Activated gamma-delta T cell (primary cell): ENCODE results near the gene MAML1.
A peak's percentile ranks its signal among the peaks of the same experiment; 100 is the strongest.

Experiments
- DNase-seq: peaks from one replicate; lab custom pipeline; 2025; lab: John Stamatoyannopoulos, UW

MAML1 gene

DNA sequence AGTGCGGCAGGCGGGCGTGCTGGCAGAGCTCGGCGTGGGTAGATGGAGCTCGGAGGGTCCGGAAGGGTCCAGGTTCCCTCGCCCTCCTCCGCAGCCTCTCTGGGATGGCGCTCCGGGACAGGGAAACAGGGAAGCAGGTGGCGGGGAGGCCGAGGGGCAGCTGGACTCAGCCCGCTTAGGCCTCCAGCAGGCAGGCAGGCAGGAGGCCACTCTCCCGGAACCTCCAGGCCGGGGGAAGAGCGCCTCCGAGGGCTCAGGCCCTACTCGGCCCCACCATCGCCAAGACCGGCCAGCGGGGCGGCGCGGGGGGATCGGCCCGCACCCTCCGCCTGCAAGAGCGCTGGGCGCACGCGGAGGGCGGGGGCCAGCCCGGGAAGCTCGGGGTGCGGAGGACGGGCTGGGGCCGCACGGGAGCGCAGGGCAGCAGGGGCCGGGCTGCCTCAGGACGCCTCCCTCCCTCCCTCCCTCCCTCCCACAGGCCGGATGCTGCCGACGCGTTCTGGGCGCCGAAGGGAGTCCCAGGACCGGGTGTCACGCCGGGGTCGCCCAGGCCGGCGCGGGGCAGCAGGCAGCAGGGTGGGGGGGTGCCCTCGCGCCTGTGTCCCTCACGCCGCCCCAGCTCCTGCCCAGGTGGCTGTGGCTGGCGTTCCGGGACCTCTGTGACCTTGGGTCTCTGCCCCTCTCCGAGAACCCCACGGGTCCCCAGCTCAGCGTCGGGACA, 73.1 kb downstream of the MAML1 start:
- DNase-seq: peak; percentile 39

DNA sequence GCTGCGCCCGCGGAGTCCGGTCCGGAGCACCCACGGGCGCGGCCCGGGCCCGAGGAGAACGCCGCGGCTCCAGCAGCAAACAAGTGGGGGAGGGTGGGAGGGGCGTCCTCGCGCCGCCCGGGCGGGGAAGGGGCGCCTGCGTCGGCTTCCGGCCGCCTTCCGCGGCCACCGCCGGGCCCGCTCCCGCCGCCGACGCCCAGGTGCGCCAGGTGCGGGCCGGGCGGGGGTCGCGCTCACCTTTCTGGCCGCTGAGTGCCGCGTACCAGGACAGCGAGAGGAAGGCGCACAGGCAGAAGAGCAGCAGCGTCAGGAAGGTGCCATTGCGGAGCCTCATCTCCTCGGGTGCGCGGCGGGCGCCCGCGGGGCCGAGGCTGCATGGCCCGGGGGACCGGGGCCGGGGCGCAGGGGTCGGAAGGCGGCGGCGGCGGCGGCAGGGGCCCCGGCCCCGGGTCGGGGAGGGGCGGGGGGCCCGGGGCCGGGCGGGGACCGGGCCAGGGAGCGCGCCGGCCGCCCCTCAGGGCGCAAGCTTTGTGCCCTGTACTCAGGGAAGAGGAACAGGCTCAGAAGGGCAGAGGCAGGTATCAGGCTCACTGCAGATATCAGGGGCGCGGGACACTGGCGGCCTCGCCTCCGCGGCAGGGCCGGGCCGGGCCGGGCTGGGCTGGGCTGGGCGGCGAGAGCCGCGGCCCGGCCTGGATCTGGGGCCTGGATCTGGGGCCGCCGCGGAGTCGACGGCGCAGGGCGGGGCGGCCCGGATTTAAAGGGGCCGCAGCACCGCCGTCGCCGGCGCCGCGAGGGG, 73.8 kb downstream of the MAML1 start, which contains the start of gene MGAT4B:
Gene MGAT4B (minus strand): TSS at position 617 of the 799 bp plus-strand sequence. CDS start 283 bp downstream, at position 334.
- peak; percentile 54 for DNase-seq

DNA sequence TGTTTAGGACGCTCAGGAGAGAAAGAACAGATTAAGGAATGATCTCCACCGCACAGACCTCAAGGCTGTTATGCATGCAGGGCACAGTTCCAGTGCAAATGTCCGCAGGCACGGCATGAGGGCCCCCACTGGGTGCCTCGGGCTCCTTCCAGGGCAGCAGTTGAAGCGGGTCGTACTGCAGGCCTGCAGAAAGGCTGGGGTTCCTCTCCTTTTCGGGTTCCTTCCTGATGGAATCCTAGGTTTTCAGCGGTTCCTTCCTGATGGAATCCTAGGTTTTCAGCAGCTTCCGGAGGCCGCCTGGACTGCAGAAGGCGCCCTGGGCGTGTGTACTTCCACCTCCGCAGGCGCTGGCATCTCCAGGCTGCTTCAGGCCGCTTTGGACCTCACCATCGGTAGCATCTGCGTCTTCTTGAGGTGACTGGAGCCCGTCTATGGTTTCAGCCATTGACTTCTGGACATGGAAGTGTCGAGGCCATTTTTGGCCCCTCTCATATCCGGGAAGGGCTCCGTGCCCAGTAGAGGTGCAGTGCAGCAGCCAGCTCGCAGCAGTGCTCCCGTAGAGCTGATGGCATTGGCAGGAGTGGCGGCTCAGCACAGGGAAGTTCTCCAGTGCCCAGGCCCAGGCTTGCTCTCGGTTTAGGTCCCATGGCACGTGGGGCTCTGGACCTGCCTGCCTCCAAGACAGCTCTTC, 79.7 kb downstream of the MAML1 start:
- DNase-seq: no peak

DNA sequence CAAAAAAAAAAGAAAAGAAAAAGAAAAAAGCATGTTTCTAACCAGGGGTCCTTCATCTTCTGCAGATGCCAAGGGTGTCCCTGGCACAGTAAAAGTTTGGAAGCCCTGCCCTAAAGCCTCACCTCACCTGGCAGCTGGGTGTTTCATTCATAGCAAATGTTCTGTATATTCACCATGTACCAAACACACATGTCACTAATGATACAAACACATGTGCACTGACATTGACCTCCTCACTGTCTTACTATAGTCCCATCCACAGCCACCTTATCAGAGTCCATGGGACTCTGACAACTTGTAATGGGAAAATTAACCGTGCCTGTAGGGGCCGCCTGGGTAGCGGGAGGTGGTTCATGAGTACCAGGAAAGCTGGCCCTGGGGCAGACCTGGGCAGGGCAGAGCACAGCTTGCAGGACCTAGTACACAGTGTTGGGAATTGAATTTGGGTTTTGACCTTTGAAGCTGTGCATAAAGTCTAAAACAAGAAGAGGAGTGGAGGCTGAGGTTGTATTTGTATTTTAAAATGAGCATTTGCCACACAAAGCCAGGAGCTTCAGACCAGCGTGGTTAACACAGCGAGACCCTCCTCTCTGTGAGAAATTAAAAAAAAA, 80.5 kb downstream of the MAML1 start:
- DNase-seq: no peak

DNA sequence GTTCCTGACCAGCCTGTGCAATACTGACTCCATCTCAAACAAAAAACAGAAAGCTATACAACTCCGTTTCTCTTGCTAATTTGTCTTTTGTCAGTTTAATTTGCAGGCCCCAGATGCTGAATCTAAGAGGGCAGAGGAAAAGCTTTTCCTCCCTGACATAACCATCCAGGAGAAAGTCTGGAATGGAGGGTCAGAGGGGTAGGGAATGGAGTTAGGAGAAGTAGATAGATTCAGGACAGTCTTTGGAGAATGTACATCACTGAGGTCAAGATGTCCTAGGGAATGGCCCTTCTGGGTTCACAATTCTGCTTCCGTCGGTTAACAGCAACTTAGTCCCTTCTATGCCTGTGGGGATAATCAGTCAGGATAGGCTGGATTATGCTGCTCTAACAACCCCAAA, 81.5 kb downstream of the MAML1 start:
- DNase-seq: no peak

DNA sequence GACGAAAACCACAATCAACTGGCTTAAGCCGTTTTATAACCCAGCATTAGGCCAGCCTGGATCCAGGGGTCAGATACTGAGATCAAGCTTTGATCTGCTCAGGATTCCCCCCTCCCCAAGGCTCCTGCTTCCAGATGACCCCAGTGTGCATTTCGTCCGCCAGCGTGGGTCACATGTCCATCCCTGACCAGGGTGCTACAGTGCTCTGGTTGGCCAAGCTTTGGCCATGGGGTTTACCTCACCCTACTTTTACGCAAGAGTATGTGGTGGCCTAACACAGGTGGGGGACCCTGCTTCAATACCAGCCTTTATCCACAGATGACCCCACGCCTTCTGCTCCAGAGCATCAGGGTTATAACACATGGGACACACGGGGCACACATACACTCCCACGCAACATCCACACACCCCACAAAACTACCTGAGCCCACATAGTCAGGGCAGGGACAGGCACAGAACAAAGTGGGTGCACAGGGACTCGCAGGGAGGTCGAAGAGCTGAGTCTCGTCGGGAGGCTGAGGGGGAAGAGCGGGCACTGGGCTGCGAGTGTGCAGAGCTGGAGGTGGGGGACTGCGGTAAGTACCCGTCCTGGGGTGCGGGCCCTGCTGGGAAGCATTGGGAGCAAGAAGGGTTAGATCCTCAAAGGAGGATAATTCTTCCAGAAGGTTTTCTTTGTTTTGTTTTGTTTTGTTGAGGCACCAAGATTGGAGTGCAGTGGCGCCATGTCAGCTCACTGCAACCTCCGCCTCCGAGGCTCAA, 83.0 kb downstream of the MAML1 start:
- no peak for DNase-seq

DNA sequence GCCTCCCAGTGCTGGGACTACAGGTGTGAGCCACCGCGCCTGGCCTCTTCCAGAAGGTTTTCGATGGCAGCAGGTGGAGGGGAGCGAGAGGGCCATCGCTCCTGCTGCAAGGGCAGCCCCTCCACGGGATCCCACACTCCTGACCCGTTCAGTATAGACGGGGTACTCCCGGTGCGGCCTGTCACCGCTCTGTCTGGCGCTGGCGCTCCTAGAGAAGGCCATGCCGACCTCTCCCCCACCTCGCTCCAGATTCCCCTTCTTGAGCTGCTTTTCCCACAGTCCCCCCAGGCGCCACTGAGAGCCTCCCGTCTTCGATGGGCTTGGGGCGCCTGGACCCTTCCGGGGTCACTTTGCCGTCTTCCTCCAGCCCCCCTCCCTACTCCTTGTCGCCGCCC, 83.8 kb downstream of the MAML1 start:
- DNase-seq: no peak

DNA sequence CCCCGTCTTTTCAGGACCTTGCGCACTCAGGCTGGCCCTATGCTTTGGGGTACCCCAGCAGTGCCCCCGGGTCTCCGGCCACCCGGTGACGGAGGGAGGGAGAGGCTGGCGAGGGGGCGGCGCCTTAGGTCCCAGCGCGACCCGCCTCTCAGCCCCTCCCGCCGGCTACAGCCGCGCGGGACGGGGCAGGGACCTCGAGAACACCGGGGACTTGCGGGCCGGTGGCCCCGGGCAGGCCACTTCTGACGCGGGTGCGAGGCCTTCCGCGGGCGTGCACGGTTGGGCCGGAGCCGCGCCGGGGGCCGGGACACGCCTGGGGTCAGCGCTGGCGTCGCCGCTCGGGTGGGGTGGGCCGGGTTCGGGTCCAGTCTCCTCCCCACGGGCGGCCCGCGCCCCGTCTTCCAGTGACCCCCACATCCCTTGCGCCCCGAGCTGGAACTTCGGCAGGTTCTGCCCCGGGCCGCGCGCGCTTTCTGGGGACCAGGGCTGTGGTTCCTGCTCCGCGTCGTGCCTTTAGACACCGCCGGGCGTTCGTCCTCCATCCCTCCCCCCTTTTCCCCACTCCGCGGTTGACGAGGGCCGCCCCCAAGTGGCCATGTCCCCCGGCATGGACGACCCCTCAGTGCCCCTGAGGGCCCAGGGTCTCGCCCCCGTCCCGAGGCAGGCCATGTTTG, 84.3 kb downstream of the MAML1 start:
- DNase-seq: no peak

DNA sequence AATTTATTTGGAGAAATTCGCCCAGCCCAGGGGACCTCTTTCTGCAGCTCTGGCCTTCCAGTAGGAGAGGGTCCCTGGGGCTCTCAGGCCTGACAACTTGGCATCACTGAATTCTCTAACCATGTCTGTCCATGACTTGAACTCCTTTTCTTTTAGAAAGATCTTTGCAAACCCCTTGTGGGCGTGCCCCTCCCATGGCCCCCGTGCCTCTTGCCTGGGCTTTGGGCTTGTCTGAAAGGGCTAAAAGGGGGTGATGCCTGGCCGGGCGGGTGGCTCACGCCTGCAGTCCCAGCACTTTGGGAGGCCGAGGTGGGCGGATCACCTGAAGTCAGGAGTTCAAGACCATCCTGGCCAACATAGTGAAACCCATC, 84.8 kb downstream of the MAML1 start:
- DNase-seq: no peak

DNA sequence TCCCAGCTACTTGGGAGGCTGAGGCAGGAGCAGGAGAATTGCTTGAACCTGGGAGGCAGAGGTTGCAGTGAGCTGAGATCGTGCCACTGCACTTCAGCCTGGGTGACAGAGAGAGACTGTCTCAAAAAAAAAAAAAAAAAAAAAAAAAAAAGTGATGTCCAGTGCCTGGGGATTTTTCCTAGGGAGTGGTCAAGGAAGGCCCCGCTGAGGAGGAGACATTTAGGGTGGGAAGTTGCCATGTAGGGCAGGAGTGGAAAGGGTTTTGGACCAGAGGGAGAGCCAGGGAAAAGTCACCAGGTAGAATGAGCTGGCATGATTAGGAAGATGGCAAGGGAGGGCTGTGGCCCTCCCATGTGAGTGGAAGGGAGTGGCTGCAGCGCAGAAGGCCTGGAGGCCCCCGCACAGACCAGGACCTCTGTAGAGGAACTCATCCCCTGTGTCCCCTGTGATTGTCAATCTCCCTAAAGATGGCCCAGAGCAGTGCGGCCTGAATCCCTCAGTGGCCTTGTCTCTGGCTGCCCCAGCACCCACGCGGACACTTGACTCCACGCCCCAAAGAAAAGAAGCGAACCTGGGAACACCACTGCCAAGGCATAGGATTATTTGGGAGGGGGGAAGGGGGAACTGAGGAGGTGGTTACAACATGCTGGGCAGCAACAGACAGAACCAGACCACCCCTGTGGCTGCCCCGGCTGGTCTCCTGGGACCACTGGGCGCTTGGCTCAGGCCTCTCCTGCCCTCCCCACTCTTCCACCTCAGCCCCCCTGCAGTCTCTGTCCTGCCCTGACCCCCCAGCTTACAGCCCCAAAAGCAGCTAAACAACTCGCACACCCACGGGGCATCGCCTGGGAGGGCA, 85.5 kb downstream of the MAML1 start:
- DNase-seq: no peak

DNA sequence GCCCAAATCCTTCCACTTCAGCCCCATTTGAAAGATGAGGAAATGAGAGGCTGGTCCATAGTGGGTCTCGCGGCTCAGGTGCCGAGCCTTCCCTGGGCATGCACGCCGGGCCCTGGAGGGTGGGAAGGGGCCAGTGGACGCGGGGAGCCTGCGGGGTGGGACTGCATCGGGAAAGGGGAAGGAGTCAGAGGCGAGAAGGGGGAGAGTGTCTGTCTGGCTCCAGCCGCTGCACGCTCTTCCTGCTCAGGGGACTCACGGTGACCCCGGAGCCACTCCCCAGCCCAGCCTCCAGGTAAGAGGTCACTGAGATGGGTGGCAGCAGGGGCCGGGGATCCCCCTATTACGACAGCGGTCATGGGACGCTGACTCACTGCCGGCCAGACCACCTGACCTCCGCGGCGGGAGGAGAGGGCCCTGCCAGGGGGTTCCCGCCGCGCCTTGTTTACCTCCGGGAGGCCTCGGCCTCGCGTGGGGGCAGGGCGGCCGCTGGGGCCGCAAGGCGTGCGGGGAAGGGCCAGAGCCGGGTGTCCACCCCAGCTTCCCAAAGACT, 86.2 kb downstream of the MAML1 start:
- peak; percentile 92 for DNase-seq

DNA sequence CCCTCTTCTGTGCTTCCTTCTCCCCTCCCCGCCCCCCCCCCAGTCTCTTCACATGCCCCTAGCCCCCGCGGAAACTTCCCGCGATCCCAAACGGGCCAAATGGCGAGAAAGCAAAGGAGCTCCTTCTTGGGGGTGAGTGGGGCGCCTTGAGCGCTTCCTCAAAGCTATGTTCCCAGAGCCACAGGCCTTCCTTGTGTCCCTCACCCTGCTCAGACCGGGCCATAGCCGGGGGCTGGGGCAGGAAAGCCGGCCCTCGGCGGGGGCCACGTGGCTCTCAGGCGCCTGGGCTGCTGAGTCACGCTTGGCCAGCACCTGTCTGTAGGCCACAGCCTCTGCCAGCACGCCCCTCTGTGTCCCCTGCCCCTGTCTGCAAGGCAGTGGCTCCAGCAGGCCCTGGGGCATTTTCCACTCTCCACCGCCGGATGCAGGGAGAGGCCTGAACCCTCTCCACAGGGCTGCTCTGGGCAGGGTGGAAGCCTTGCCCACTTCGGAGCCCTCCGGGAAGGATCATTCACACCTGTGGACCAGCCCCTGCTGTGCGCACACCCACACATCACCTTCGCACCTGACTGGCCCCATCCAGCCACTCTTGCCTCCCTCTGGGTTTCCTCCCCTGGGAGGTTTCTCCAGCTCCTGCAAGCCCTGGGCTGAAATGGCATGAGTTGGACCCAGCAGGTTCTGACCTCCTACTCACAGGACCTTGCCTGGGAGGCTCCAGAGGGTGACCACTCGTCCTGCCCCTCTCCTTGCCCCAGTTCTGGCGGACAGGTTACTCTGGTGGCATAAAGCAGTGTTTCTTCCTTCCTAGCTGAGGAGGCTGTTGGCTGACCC, 86.9 kb downstream of the MAML1 start:
- DNase-seq: peak; percentile 50

DNA sequence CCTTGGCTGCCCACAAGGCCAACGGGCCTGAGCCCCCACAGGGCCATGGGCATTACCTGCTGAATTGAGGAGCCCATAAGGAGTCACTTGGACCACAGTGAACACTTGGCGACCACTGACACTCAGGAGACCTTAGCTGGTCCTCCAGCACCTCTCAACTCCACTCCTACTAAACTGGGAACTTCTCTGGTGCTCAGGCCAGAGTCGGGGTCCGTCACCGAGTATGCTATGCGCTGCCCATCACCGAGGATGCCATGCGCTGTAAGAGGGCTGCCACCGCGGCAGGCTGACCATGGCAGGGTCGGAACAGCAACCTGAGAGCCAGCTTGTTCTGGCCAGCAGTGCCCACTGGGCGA, 87.5 kb downstream of the MAML1 start:
- no peak for DNase-seq

DNA sequence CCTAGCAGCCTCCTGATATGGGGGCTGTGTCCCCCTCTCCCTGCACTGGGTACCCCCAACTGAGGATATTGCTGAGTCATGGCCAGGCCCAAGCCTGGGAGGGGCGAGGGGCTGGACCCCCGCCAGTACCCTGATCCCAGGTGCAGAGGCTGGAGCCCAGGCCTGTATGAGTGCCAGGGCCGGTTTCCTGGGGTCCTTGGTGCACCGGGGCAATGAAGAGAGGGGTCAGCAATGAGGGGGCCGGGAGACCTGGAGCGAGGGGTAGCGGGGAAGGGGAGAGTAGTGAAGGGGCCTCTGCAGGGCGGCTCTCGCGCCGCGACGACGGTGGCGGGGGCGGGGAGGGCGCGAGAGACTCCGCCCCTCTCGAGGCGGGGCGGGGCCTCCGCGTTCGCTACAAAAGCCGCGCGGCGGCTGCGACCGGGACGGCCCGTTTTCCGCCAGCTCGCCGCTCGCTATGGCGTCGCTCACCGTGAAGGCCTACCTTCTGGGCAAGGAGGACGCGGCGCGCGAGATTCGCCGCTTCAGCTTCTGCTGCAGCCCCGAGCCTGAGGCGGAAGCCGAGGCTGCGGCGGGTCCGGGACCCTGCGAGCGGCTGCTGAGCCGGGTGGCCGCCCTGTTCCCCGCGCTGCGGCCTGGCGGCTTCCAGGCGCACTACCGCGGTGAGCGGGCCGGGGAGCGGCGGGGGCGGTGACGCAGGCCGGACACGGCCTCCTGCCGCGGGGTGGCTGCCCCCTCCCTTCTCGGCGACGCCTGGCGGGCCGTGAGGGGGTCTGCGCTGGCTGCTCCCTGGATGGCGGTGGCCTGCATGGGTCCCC, 88.1 kb downstream of the MAML1 start, which contains the start of gene SQSTM1:
Gene SQSTM1 (plus strand): TSS at position 423 of the 815 bp plus-strand sequence. CDS start 32 bp downstream, at position 455.
- peak; percentile 74 for DNase-seq

DNA sequence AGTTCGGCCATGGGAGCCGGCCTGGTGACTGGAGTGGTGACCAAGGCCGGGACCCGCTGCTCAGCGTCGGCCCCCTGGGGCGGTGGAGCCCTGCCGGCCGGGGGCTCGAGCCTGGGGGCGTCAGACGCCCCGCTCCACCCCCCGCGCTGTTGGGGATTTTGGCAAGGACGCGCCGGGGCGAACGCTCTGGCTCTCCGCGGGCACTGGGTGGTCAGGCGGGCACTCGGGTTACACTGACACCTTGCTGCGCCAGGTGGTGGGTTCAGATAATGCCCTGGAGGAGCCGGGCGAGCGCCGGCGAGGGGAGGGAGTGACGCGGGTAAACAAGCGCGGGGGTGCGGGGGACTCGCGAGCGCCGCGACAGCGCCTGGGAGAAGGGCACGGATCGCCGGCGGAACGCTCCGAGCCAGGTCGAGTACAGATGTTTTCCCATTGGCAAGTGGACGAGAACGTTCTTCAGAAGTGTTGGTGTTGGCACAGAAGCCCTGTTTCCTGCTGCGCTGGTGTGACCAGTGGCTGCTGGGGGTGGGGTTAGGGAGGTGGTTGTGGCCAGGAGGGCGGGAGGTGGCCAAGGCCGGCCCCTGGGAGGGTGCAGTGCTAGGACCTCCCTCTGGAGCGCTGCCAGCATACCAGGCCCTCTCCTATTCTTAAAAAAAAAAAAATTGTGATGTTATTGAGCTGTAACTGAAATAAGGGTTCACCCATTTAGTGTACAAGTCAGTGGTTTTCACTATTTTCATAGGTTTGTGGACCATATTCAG, 88.9 kb downstream of the MAML1 start:
- DNase-seq: peak; percentile 73

DNA sequence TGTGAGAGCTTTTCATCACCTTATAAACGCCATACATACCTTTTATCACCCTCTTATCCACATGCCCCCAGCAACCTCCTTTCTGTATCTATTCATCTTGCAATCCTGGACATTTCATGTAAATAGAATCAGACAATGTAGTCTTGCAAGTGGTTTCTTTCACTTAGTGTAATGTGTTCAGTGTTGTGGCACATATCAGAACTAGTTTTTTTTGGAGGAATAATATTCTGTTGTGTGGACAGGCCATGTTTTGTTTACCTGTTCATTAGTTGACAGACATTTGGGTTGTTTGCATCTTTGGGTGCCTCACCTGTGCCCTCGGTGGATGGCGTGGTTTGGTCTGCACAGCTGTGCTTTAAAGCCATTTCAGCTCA, 89.4 kb downstream of the MAML1 start:
- no peak for DNase-seq

DNA sequence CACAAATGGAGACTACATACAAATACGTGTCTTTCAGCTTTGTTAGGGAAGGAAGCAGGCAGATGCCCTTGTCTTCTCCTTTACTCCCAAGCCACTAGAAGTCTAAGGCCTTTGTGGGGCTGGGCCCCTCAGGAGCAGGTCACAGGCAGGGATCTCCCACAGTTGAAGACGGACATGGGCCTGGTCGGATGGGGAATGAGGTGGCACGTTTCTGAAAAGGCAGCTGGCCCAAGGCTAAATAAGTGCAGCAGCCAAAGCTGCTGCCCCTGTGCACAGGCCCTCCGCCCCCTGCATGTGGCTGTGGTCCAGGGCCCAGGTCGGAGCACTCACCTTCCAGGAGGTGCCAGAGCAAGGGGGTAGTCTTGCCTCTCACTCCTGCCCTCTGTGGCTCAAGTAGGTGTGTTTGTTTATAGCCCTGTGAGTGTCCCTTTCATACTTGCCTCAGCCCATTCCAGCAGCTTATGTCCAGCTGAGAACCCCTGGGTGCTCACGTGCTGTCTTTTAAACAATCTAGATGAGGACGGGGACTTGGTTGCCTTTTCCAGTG, 89.9 kb downstream of the MAML1 start:
- no peak for DNase-seq
